22Rv1 (cell line): ENCODE measurements around the gene RAD51B.
"Not testable (repeated sequence)": the region's sequence is repeated elsewhere in the genome, so short reads cannot be mapped to it uniquely, and the experiment has no call there.

Experiments
- H3K27ac ChIP-seq: fragments of 450-650 bp; 2 replicates; pipeline ENCODE4 v1.5.1; 2017
- CTCF ChIP-seq: fragments of 450-650 bp; IDR thresholded peaks from 2 replicates; pipeline ENCODE4 v1.5.1; 2017; ENCODE audit warnings: mild to moderate bottlenecking
- ZFX ChIP-seq: fragments of 450-650 bp; IDR thresholded peaks from 2 replicates; pipeline ENCODE4 v1.6.1; 2017; ENCODE audit warnings: antibody characterized with exemption, borderline replicate concordance

Gene RAD51B

GRCh38 chr14:68423686-68424085 is 604.1 kb downstream of the RAD51B start:
- H3K27ac ChIP-seq = no peak overlapping the region
- TF ChIP-seq CTCF (no peak), ZFX (no peak)

GRCh38 chr14:68424443-68425172 is 605.0 kb downstream of the RAD51B start:
- no peak overlapping the region for H3K27ac ChIP-seq
- TF ChIP-seq ZFX (no peak), CTCF (no peak)

- H3K27ac ChIP-seq = peak overlapping the region; percentile 33; the same call in 1 of the 2 replicates
- TF ChIP-seq ZFX (no peak), CTCF (no peak)
Observed at GRCh38 chr14:68426661-68427549, 607.3 kb downstream of the RAD51B start.

- no peak for TF ChIP-seq ZFX
- TF ChIP-seq CTCF = no peak
Observed at GRCh38 chr14:68427550-68427890, 607.9 kb downstream of the RAD51B start.

GRCh38 chr14:68428900-68429299 is 609.3 kb downstream of the RAD51B start:
- H3K27ac ChIP-seq = not testable (repeated sequence)

More at GRCh38 chr14:68427550-68427890, 607.9 kb downstream of the RAD51B start:
- peak overlapping the region; percentile 33; the same call in 1 of the 2 replicates for H3K27ac ChIP-seq

GRCh38 chr14:68434173-68434572 is 614.6 kb downstream of the RAD51B start:
- H3K27ac ChIP-seq = not testable (repeated sequence)

- H3K27ac ChIP-seq = not testable (repeated sequence)
Observed at GRCh38 chr14:68435631-68436030, 616.1 kb downstream of the RAD51B start.

- TF ChIP-seq ZFX (no peak), CTCF (no peak)
- no peak overlapping the region for H3K27ac ChIP-seq
Observed at GRCh38 chr14:68439676-68440075, 620.1 kb downstream of the RAD51B start.
